ENCODE results near the gene DDC. TPM values are rescaled to one million over a fixed set of nuclear protein-coding genes. Genes with fewer than 3 reads are reported as not detected.

Gene DDC
- total RNA-seq, 1 experiment from 2014 or later: 0.35 TPM

DNA sequence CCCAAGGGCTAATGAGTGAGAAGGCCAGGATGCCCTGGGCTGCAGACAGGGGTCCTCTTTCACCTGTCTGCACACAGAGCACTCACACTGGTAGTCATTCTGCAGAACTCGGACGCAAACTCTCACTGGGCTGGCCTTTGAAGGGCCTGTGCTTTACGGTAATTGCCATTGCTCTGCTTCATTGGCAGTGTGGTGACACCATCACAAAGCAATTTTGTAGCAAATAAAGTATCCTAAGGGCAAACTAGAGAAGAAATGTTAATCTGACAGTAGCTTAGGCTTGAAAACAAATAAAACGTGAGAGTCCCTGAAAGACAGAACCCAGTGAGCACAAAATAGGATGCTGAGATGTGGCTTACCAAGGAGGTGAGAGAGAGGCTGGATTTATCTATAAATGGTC lies 84.4 kb downstream of the DDC start:
- no peak for DNase-seq

DNA sequence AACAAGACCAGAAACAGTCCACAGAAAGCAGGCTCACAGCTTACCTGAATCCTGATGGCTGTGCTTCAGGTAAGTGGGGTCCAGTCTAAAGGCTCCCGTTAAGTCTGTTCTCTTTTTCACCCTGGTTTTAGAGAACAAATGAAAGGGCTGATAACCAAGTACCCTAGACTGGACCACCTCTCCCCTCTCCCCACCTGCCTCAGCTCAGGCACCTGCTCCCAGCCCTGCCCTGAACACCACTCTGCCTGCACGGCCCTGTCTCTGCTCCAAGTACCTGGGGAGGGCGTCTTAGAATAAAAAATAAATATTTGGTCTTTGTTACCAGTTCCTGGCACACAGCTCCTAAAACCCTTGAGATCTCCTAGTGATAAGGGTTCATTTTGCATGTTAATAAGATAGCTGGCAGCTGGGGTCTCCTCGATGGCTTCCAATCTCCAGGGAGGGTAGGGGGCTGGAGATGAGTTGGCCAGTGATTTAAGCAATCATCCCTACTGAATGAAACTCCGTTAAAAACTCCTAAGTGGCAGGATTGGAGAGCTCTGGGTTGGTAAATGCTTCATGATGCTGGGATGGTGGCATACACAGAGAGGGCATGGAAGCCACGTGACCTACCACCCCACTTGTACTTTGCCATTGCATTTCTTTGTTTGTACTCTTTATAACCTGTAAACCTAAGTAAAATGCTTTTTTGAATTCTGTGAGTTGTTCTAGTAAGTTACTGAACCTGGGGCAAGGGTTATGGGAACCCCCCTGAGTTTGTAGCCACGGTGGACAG lies 85.3 kb downstream of the DDC start:
- DNase-seq: no peak

More for the DNA sequence above, 84.4 kb downstream of the DDC start:
- Histone ChIP-seq H3K4me3 (ENCODE audit: insufficient read depth, low read depth, low read length) (no peak overlapping the region), H3K27me3 (ENCODE audit: control insufficient read depth, insufficient read depth, low read length) (no peaks in the 10 kb centered on the region), H3K36me3 (replicated peaks; ENCODE audit: control insufficient read depth, insufficient read depth, low read length) (no peaks in the 10 kb centered on the region)

GRCh38 chr7:50477640-50478039 lies 87.6 kb downstream of the DDC start:
- Histone ChIP-seq H3K36me3 (replicated peaks; ENCODE audit: control insufficient read depth, insufficient read depth, low read length) (no peaks in the 10 kb centered on the region), H3K4me3 (ENCODE audit: insufficient read depth, low read depth, low read length) (no peak overlapping the region), H3K27me3 (ENCODE audit: control insufficient read depth, insufficient read depth, low read length) (no peaks in the 10 kb centered on the region)
- DNase-seq: no peak

More for the DNA sequence above, 85.3 kb downstream of the DDC start:
- Histone ChIP-seq H3K27me3 (ENCODE audit: control insufficient read depth, insufficient read depth, low read length) (no peaks in the 10 kb centered on the region), H3K36me3 (replicated peaks; ENCODE audit: control insufficient read depth, insufficient read depth, low read length) (no peaks in the 10 kb centered on the region), H3K4me3 (ENCODE audit: insufficient read depth, low read depth, low read length) (no peak overlapping the region)

GRCh38 chr7:50476953-50477625 lies 88.1 kb downstream of the DDC start:
- no peak for DNase-seq
- H3K36me3 ChIP-seq (replicated peaks; ENCODE audit: control insufficient read depth, insufficient read depth, low read length): no peaks in the 10 kb centered on the region
- H3K27me3 ChIP-seq (ENCODE audit: control insufficient read depth, insufficient read depth, low read length): no peaks in the 10 kb centered on the region
- no peak overlapping the region for H3K4me3 ChIP-seq (ENCODE audit: insufficient read depth, low read depth, low read length)

DNA sequence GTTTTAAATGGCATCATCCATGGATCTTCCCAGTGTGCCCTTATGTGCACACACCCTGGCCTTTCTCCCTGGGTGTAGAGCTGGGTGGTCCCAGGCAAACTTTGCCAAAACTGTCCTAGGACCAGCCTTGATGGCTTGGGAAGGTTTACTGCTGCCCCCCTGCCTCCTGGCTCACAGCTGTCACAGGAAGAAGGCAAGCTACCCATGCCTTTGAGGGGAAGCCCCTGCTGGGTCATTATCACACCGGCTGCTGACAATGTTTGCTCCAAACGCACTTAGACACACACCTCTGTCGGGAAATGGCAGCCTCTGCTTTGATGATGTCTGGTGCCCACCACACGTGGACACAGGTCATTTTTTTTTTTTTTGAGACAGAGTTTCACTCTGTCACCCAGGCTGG lies 89.9 kb downstream of the DDC start:
- Histone ChIP-seq H3K4me3 (ENCODE audit: insufficient read depth, low read depth, low read length) (no peak overlapping the region), H3K36me3 (replicated peaks; ENCODE audit: control insufficient read depth, insufficient read depth, low read length) (no peaks in the 10 kb centered on the region), H3K27me3 (ENCODE audit: control insufficient read depth, insufficient read depth, low read length) (no peaks in the 10 kb centered on the region)
- peak; percentile 41 for DNase-seq

DNA sequence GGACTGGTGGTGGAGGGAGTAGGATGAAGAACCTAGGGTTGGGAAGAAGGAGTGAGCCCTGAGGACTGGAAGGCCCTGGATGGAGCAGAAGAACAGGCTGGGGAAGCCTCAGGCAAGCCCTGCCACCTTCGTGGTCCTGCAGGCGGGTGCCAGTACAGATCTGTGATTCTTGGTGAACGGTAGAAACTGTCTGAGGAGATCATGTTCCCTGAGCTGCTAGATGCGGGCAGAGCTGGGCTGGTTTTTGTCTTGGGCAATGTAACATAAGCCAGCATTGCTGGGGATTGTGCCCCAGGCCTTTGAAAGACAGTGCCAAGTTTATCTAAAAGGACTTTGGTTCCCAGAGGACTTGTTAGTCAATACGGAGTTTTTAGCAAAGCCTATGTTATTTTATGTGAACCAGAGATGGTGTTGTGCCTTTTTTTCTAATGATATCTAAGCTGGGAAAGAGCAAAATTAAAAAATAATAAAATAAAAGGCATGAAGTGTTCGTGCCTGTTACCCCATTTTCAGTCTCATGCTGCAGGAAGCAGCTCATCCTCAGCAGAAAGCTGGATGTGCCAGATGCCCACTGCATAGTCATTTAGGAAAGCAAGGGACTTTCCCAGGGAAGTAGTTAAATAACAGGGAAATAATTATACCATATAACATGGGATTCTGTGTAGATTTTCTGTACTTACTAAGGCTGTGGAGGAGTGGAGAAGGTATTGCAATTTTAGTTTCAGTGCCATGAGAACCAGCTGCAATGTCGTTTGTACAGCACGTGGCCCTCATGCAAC lies 90.6 kb downstream of the DDC start:
- H3K4me3 ChIP-seq (ENCODE audit: insufficient read depth, low read depth, low read length): no peak overlapping the region
- no peak for DNase-seq
- H3K36me3 ChIP-seq (replicated peaks; ENCODE audit: control insufficient read depth, insufficient read depth, low read length): no peaks in the 10 kb centered on the region
- no peaks in the 10 kb centered on the region for H3K27me3 ChIP-seq (ENCODE audit: control insufficient read depth, insufficient read depth, low read length)

DNA sequence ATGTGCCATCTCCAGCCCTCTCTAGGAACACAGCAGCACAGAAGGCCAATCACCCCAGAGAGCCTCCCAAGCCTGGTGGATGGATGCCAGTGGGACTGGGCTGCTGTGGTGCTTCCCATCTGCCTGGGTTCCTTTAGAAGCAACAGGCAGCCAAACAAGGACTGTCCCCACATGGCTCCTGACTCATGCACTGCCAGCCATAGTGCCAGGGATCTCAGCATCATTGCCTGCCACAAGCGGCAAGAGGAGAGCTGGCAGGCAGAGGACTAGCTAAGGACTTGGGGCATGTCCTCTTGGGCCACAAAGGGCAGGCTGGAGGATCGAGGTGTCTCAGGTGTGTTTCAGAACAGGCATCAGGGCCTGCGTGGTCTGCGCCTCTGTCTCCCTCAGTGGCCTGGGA lies 91.7 kb downstream of the DDC start:
- no peaks in the 10 kb centered on the region for H3K27me3 ChIP-seq (ENCODE audit: control insufficient read depth, insufficient read depth, low read length)
- no peak for DNase-seq
- H3K4me3 ChIP-seq (ENCODE audit: insufficient read depth, low read depth, low read length): no peak overlapping the region
- no peaks in the 10 kb centered on the region for H3K36me3 ChIP-seq (replicated peaks; ENCODE audit: control insufficient read depth, insufficient read depth, low read length)

DNA sequence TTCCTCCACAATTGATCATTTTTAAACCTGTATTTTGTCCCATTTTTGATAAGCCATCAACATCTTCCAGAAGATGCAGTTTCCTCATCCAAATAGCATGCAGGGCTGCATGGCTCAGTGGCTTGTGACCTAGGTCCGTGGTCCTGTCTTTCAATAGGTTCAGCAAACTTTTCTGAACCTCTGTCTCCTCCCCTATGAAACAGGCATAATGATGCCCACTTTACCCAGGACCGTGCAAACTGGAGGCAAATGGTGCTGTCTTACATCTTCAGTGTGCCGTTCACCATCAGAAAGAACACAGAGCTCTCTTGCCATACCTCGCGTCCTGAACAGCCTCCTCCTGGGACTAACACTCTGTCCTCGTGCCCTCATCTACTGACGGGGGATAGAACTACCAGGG lies 92.8 kb downstream of the DDC start:
- Histone ChIP-seq H3K36me3 (replicated peaks; ENCODE audit: control insufficient read depth, insufficient read depth, low read length) (no peaks in the 10 kb centered on the region), H3K4me3 (ENCODE audit: insufficient read depth, low read depth, low read length) (no peak overlapping the region), H3K27me3 (ENCODE audit: control insufficient read depth, insufficient read depth, low read length) (peaks cover 3% of the 10 kb centered on the region; the same call in 1 of the 2 replicates)
- no peak for DNase-seq

GRCh38 chr7:50471970-50472369 lies 93.2 kb downstream of the DDC start:
- DNase-seq: no peak
- Histone ChIP-seq H3K36me3 (replicated peaks; ENCODE audit: control insufficient read depth, insufficient read depth, low read length) (no peaks in the 10 kb centered on the region), H3K27me3 (ENCODE audit: control insufficient read depth, insufficient read depth, low read length) (peaks cover 3% of the 10 kb centered on the region; the same call in 1 of the 2 replicates), H3K4me3 (ENCODE audit: insufficient read depth, low read depth, low read length) (no peak overlapping the region)

DNA sequence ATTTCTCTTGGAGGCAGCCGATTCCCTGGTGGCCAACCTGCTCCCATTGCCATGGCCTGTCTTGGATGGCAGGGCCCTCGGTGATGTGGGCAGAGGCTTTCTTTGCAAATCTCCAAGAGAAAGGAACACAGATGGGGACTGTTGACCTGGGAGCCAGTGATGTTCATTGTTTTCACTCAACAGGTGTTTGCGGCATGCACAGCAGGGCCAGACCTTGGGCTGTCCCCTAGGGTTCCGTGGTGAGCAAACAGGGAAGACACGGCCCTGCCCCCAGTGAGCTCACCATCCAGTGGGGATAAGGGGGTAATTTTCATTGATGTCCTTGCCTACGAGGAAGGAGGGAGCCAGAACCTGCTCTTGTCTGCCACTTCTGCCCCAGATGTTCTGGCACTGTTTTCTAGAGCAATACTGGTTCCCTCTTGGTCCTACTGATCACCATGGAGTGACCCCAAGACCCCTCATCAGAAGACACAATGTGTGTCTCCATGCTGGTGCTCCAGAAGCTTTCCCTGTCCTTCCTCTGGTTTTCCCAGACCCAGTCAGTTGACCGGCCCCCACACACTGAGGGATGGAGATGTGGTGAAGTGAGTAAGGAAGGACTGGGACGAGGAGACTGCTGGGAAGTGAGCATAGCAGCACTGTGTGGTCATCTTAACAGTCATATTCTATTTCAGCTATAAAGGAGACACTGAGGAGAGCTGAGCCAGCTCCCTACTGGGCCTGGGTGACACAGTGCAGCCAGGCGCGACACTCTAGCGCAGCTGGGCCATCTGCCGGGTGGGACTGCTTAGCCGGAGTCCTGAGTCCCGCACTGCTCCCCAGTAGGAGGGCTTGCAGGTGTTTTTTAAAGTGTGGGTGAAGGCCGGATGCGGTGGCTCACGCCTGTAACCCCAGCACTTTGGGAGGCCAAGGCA lies 94.7 kb downstream of the DDC start:
- peaks cover 3% of the 10 kb centered on the region; the same call in 1 of the 2 replicates for H3K27me3 ChIP-seq (ENCODE audit: control insufficient read depth, insufficient read depth, low read length)
- H3K36me3 ChIP-seq (replicated peaks; ENCODE audit: control insufficient read depth, insufficient read depth, low read length): no peaks in the 10 kb centered on the region
- no peak overlapping the region for H3K4me3 ChIP-seq (ENCODE audit: insufficient read depth, low read depth, low read length)
- DNase-seq: no peak

GRCh38 chr7:50469181-50469580 lies 96.0 kb downstream of the DDC start:
- no peak for DNase-seq
- Histone ChIP-seq H3K36me3 (replicated peaks; ENCODE audit: control insufficient read depth, insufficient read depth, low read length) (no peaks in the 10 kb centered on the region), H3K27me3 (ENCODE audit: control insufficient read depth, insufficient read depth, low read length) (peaks cover 3% of the 10 kb centered on the region; the same call in 1 of the 2 replicates), H3K4me3 (ENCODE audit: insufficient read depth, low read depth, low read length) (no peak overlapping the region)

- Histone ChIP-seq H3K36me3 (replicated peaks; ENCODE audit: control insufficient read depth, insufficient read depth, low read length) (no peaks in the 10 kb centered on the region), H3K27me3 (ENCODE audit: control insufficient read depth, insufficient read depth, low read length) (peaks cover 3% of the 10 kb centered on the region; the same call in 1 of the 2 replicates), H3K4me3 (ENCODE audit: insufficient read depth, low read depth, low read length) (no peak overlapping the region)
- DNase-seq: peak; percentile 92
Measured at GRCh38 chr7:50467817-50468610, 97.2 kb downstream of the DDC start.

DNA sequence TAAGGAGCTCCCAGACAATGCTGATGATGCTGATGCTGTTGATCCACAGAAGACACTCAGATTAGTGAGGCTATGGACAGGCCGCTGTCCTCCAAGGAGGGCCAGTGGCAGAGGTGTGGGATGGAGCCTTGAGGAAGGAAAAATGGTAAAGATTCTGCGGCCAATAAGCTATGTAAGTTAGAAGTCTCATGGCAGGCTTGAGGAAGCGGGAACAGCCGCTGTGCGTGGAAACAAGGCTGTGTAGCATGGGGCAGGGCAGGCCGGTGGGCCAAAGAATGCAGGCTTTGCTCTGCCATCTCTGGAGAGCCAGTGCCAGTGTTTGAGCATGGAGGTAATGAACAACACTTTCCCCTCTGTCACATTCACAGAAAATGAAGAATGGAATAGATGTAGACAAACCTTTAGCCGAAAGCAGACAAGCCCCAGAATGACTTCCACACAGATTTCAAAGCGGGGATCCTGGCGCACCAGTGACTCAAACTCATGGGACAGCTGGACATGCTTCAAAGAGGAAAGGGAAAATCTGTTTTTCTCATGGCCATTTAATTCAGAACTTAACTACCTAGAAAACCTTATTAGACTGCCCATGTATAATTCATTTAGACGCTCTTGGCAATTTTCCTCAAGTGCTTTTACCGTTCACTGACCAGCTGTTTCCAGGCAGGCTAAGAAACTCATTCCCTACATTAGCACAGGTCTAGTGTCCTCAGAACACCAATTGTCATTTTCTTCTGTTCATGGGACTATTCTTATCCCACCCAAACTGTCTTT lies 98.2 kb downstream of the DDC start:
- no peaks in the 10 kb centered on the region for H3K36me3 ChIP-seq (replicated peaks; ENCODE audit: control insufficient read depth, insufficient read depth, low read length)
- no peak for DNase-seq
- no peak overlapping the region for H3K4me3 ChIP-seq (ENCODE audit: insufficient read depth, low read depth, low read length)
- peaks cover 3% of the 10 kb centered on the region; the same call in 1 of the 2 replicates for H3K27me3 ChIP-seq (ENCODE audit: control insufficient read depth, insufficient read depth, low read length)

Data from H7 (cell line).